Measurements from ENCODE around the gene ABCG5.

Gene ABCG5

GRCh38 chr2:43838560-43839267 is at the start of gene ABCG5, which contains the start of gene ABCG8:
TSS of gene ABCG5 (minus strand) at chr2:43838839. CDS start at chr2:43838679, 160 bp downstream.
TSS of gene ABCG8 (plus strand) at chr2:43838971. CDS start at chr2:43839054, 83 bp downstream.
- no peak for DNase-seq (ENCODE audit: low read depth)

- DNase-seq (ENCODE audit: low read depth) = no peak
Measured at GRCh38 chr2:43887176-43887575, 48.5 kb upstream of the ABCG5 start.

- DNase-seq (ENCODE audit: low read depth) = no peak
Measured at GRCh38 chr2:43885132-43885632, 46.5 kb upstream of the ABCG5 start.

- DNase-seq (ENCODE audit: low read depth) = no peak
Measured at GRCh38 chr2:43884689-43885088, 46.0 kb upstream of the ABCG5 start.

- no peak for DNase-seq (ENCODE audit: low read depth)
Measured at GRCh38 chr2:43882312-43882711, 43.7 kb upstream of the ABCG5 start.

GRCh38 chr2:43880952-43881351 is 42.3 kb upstream of the ABCG5 start:
- no peak for DNase-seq (ENCODE audit: low read depth)

- DNase-seq (ENCODE audit: low read depth) = no peak
Measured at GRCh38 chr2:43880471-43880870, 41.8 kb upstream of the ABCG5 start.

- DNase-seq (ENCODE audit: low read depth) = no peak
Measured at GRCh38 chr2:43879261-43879660, 40.6 kb upstream of the ABCG5 start.

- peak; percentile 24 for DNase-seq (ENCODE audit: low read depth)
Measured at GRCh38 chr2:43877782-43878464, 39.3 kb upstream of the ABCG5 start.

- DNase-seq (ENCODE audit: low read depth) = no peak
Measured at GRCh38 chr2:43874776-43875451, 36.3 kb upstream of the ABCG5 start.

GRCh38 chr2:43872151-43872550 is 33.5 kb upstream of the ABCG5 start:
- no peak for DNase-seq (ENCODE audit: low read depth)

- no peak for DNase-seq (ENCODE audit: low read depth)
Measured at GRCh38 chr2:43855292-43855691, 16.7 kb upstream of the ABCG5 start.

- no peak for DNase-seq (ENCODE audit: low read depth)
Measured at GRCh38 chr2:43854671-43855070, 16.0 kb upstream of the ABCG5 start.

GRCh38 chr2:43853141-43854081 is 14.8 kb upstream of the ABCG5 start:
- DNase-seq (ENCODE audit: low read depth) = no peak

GRCh38 chr2:43852196-43852730 is 13.6 kb upstream of the ABCG5 start:
- no peak for DNase-seq (ENCODE audit: low read depth)

- DNase-seq (ENCODE audit: low read depth) = no peak
Measured at GRCh38 chr2:43851011-43851980, 12.7 kb upstream of the ABCG5 start.

GRCh38 chr2:43848214-43848613 is 9.6 kb upstream of the ABCG5 start:
- DNase-seq (ENCODE audit: low read depth) = no peak

- no peak for DNase-seq (ENCODE audit: low read depth)
Measured at GRCh38 chr2:43846140-43846793, 7.6 kb upstream of the ABCG5 start.

GRCh38 chr2:43845181-43845580 is 6.5 kb upstream of the ABCG5 start:
- DNase-seq (ENCODE audit: low read depth) = no peak

- no peak for DNase-seq (ENCODE audit: low read depth)
Measured at GRCh38 chr2:43842866-43843226, 4.2 kb upstream of the ABCG5 start.

All from activated T-helper 1 cell treated with Interleukin-2 at 50 U/mL for 16 hours (primary cell).